ENCODE data around the gene MYH1.

Gene MYH1

GRCh38 chr17:10482252-10482651, 36.1 kb downstream of the MYH1 start:
- DNase-seq (ENCODE audit: low spot score): no peak

- no peak for DNase-seq (ENCODE audit: low spot score)
Measured at GRCh38 chr17:10477701-10478100, 40.6 kb downstream of the MYH1 start.

GRCh38 chr17:10474536-10474935, 43.8 kb downstream of the MYH1 start:
- no peak for DNase-seq (ENCODE audit: low spot score)

GRCh38 chr17:10471858-10472257, 46.5 kb downstream of the MYH1 start:
- no peak for DNase-seq (ENCODE audit: low spot score)

- no peak for DNase-seq (ENCODE audit: low spot score)
Measured at GRCh38 chr17:10469459-10469858, 48.9 kb downstream of the MYH1 start, which contains the start of gene MYH4. Gene MYH4, minus strand, starts transcription at chr17:10469559. Its CDS starts 2,814 bp downstream, at chr17:10466745.

- DNase-seq (ENCODE audit: low spot score): no peak
Measured at GRCh38 chr17:10463402-10463801, 54.9 kb downstream of the MYH1 start.

- no peak for DNase-seq (ENCODE audit: low spot score)
Measured at GRCh38 chr17:10460062-10460461, 58.3 kb downstream of the MYH1 start.

- no peak for DNase-seq (ENCODE audit: low spot score)
Measured at GRCh38 chr17:10458701-10459100, 59.6 kb downstream of the MYH1 start.

GRCh38 chr17:10457952-10458351, 60.4 kb downstream of the MYH1 start:
- DNase-seq (ENCODE audit: low spot score): no peak

GRCh38 chr17:10447026-10447931, 71.1 kb downstream of the MYH1 start:
- no peak for DNase-seq (ENCODE audit: low spot score)
